Skeletal muscle satellite cell (primary cell): ENCODE data around the gene FBXW12.

Source experiments
- H3K27me3 ChIP-seq: 2 replicates; pipeline ENCODE4 v1.7.0; 2013; ENCODE audit warnings: low read length; ENCODE audit not compliant: control insufficient read depth, insufficient read depth
- H3K36me3 ChIP-seq: 2 replicates; pipeline ENCODE4 v1.7.0; 2013; ENCODE audit warnings: mild to moderate bottlenecking, control low read depth, low read length; ENCODE audit not compliant: insufficient read depth
- H3K4me1 ChIP-seq: 2 replicates; pipeline ENCODE4 v1.7.0; 2013; ENCODE audit warnings: low read length; ENCODE audit not compliant: control insufficient read depth, insufficient read depth
- H3K4me2 ChIP-seq: 2 replicates; pipeline ENCODE4 v1.7.0; 2013; ENCODE audit warnings: mild to moderate bottlenecking, low read length
- H3K4me3 ChIP-seq: 2 replicates; pipeline ENCODE4 v1.7.0; 2013; ENCODE audit warnings: low read length
- H3K9ac ChIP-seq: 2 replicates; pipeline ENCODE4 v1.7.0; 2013; ENCODE audit warnings: mild to moderate bottlenecking, low read depth, low read length, moderate library complexity
- H3K9me3 ChIP-seq: replicated peaks from 2 replicates; pipeline ENCODE4 v1.7.0; 2013; ENCODE audit warnings: mild to moderate bottlenecking, control low read depth, low read length

FBXW12 gene

GRCh38 chr3:48433472-48434118 lies 61.6 kb downstream of the FBXW12 start:
- peaks cover 10% of the 10 kb centered on the region for H3K36me3 ChIP-seq
- no peaks in the 10 kb centered on the region for H3K27me3 ChIP-seq
- no peak overlapping the region for H3K4me2 ChIP-seq
- no peak overlapping the region for H3K4me3 ChIP-seq
- peaks cover 14% of the 10 kb centered on the region for H3K4me1 ChIP-seq
- H3K9me3 ChIP-seq: no peaks in the 10 kb centered on the region
- no peak overlapping the region for H3K9ac ChIP-seq

GRCh38 chr3:48434591-48435222 lies 62.7 kb downstream of the FBXW12 start:
- no peak overlapping the region for H3K4me3 ChIP-seq
- H3K4me1 ChIP-seq: peaks cover 13% of the 10 kb centered on the region
- no peaks in the 10 kb centered on the region for H3K9me3 ChIP-seq
- H3K4me2 ChIP-seq: no peak overlapping the region
- H3K9ac ChIP-seq: no peak overlapping the region
- H3K27me3 ChIP-seq: no peaks in the 10 kb centered on the region
- H3K36me3 ChIP-seq: peaks cover 10% of the 10 kb centered on the region

GRCh38 chr3:48435223-48435595 lies 63.2 kb downstream of the FBXW12 start:
- Histone ChIP-seq H3K4me2 (no peak overlapping the region), H3K36me3 (peaks cover 10% of the 10 kb centered on the region), H3K9ac (no peak overlapping the region), H3K4me3 (no peak overlapping the region), H3K27me3 (no peaks in the 10 kb centered on the region), H3K9me3 (no peaks in the 10 kb centered on the region), H3K4me1 (peaks cover 8% of the 10 kb centered on the region)

GRCh38 chr3:48435774-48436476 lies 63.9 kb downstream of the FBXW12 start:
- Histone ChIP-seq H3K4me3 (no peak overlapping the region), H3K4me1 (peaks cover 6% of the 10 kb centered on the region), H3K36me3 (peaks cover 10% of the 10 kb centered on the region), H3K9me3 (no peaks in the 10 kb centered on the region), H3K27me3 (no peaks in the 10 kb centered on the region), H3K9ac (no peak overlapping the region), H3K4me2 (no peak overlapping the region)

- Histone ChIP-seq H3K4me1 (peaks cover 9% of the 10 kb centered on the region), H3K36me3 (peaks cover 11% of the 10 kb centered on the region), H3K27me3 (no peaks in the 10 kb centered on the region), H3K4me3 (no peak overlapping the region), H3K9ac (no peak overlapping the region), H3K9me3 (no peaks in the 10 kb centered on the region), H3K4me2 (no peak overlapping the region)
Measured at GRCh38 chr3:48436477-48436787, 64.4 kb downstream of the FBXW12 start.

- Histone ChIP-seq H3K36me3 (peaks cover 13% of the 10 kb centered on the region), H3K27me3 (no peaks in the 10 kb centered on the region), H3K4me3 (no peak overlapping the region), H3K9ac (no peak overlapping the region), H3K4me1 (peaks cover 13% of the 10 kb centered on the region), H3K9me3 (no peaks in the 10 kb centered on the region), H3K4me2 (no peak overlapping the region)
Measured at GRCh38 chr3:48436855-48437254, 64.8 kb downstream of the FBXW12 start.

- no peaks in the 10 kb centered on the region for H3K9me3 ChIP-seq
- H3K4me1 ChIP-seq: peaks cover 17% of the 10 kb centered on the region
- no peaks in the 10 kb centered on the region for H3K27me3 ChIP-seq
- H3K4me2 ChIP-seq: no peak overlapping the region
- H3K9ac ChIP-seq: no peak overlapping the region
- no peak overlapping the region for H3K4me3 ChIP-seq
- peaks cover 13% of the 10 kb centered on the region for H3K36me3 ChIP-seq
Measured at GRCh38 chr3:48437812-48438211, 65.8 kb downstream of the FBXW12 start.

- no peaks in the 10 kb centered on the region for H3K27me3 ChIP-seq
- peak within 1 kb of the TSS; percentile 88 for H3K4me3 ChIP-seq
- peaks cover 11% of the 10 kb centered on the region for H3K4me1 ChIP-seq
- H3K9ac ChIP-seq: peak within 1 kb of the TSS; percentile 94
- H3K4me2 ChIP-seq: peak within 1 kb of the TSS; percentile 90
- no peaks in the 10 kb centered on the region for H3K9me3 ChIP-seq
- peaks cover 21% of the 10 kb centered on the region for H3K36me3 ChIP-seq
Measured at GRCh38 chr3:48439820-48440589, 68.0 kb downstream of the FBXW12 start, which contains the start of the genes CCDC51 and TMA7. TSS of gene CCDC51 (minus strand) at chr3:48440119. CDS start at chr3:48435128, 4,991 bp downstream. TSS of gene TMA7 (plus strand) at chr3:48440257. CDS start at chr3:48440297, 40 bp downstream.

GRCh38 chr3:48440590-48440958 lies 68.6 kb downstream of the FBXW12 start:
- peaks cover 14% of the 10 kb centered on the region for H3K4me1 ChIP-seq
- H3K36me3 ChIP-seq: peaks cover 21% of the 10 kb centered on the region
- H3K27me3 ChIP-seq: no peaks in the 10 kb centered on the region
- peak overlapping the region; percentile 90 for H3K4me2 ChIP-seq
- H3K9me3 ChIP-seq: no peaks in the 10 kb centered on the region
- peak overlapping the region; percentile 88 for H3K4me3 ChIP-seq
- peak overlapping the region; percentile 94 for H3K9ac ChIP-seq

GRCh38 chr3:48441940-48442339 lies 69.9 kb downstream of the FBXW12 start:
- peak overlapping the region; percentile 94 for H3K9ac ChIP-seq
- H3K4me2 ChIP-seq: peak overlapping the region; percentile 90
- H3K36me3 ChIP-seq: peaks cover 21% of the 10 kb centered on the region
- no peaks in the 10 kb centered on the region for H3K9me3 ChIP-seq
- H3K4me1 ChIP-seq: peaks cover 20% of the 10 kb centered on the region
- H3K4me3 ChIP-seq: peak overlapping the region; percentile 88
- no peaks in the 10 kb centered on the region for H3K27me3 ChIP-seq
